Stimulated activated CD4-positive, alpha-beta T cell treated with anti-CD3 and anti-CD28 coated beads, Interleukin-4, amount 100 ng/mL, for 1 hour (primary cell): ENCODE measurements around the gene PLCB3.
A peak's percentile ranks its signal among the peaks of the same experiment; 100 is the strongest.

ENCODE experiments used
- DNase-seq: peaks from one replicate; pipeline ENCODE4 v3.0.0-alpha.2; 2020

PLCB3 gene

GRCh38 chr11:64223001-64223651, 28.2 kb upstream of the PLCB3 start:
- no peak for DNase-seq

- DNase-seq: no peak
Measured at GRCh38 chr11:64224151-64224890, 27.0 kb upstream of the PLCB3 start.

DNA sequence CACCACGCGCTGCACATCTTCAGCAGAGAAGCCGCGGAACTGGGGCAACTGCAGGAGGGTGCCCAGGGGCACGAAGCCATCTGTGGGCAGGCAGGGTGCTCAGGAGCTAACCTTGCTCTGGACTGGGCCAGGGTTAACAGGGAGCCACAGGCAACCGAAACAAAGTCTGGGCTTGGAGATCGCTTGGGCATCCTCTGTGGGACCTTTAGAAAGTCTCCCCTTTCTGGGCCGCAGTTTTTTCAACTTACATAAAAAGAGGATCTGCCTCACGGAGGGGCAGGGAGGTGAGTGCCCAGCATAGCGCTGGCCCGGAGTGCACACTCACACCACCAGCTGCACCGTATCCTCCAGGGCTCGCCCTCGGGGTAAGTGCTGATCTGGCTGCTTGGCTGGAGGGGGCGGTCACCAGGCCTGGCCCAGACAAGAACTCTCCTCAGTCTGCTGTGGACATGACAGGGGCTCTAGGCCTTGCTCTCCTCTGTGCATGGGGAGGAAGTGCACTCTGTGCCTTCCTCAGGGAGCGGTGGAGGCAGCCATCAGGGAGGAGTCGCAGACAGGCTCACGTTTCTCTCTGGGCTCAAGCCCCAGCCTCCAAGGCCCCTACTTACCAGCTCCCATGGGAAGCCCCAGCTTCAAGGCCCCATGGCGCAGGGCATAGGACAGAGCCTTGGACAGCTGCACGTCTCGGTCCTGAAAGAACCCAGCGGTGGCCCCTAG, 26.3 kb upstream of the PLCB3 start:
- DNase-seq: no peak

GRCh38 chr11:64225608-64226506, 25.5 kb upstream of the PLCB3 start, which contains the start of the genes NUDT22 and TRPT1:
Gene NUDT22 (plus strand): TSS chr11:64226274. CDS start chr11:64226653, 379 bp downstream.
Gene TRPT1 (minus strand): TSS chr11:64226186. CDS start chr11:64225860, 326 bp downstream.
- DNase-seq: peak; percentile 95

- peak; percentile 51 for DNase-seq
Measured at GRCh38 chr11:64226507-64227051, 24.8 kb upstream of the PLCB3 start.

- no peak for DNase-seq
Measured at GRCh38 chr11:64227405-64227956, 23.8 kb upstream of the PLCB3 start.

DNA sequence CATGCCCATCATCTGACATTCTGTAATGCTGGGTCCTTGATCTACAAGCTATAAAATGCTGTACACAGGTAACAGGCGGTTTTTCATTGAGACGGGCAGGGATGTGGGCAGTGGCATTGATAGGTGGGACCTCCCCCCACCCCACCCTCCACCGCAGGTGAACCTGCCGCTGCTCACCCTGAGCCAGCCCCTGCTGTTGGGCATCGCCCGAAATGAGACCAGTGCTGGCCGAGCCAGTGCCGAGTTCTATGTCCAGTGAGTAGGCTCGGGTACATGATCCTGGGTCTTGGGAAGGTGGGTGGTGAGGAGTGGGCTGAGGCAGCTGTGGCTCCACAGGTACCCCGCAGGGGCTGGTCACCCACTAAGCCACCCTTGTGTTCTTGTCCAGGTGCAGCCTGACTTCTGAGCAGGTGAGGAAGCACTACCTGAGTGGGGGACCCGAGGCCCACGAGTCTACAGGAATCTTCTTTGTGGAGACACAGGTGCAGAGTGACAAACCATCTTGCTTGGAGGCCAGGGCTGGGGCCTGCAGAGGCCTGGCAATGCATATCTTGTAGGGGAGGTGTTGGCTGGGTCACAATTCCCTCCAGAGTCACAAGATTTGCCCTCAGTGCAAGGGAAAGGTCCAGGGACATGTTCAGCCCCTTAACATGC, 22.1 kb upstream of the PLCB3 start:
- DNase-seq: no peak

DNA sequence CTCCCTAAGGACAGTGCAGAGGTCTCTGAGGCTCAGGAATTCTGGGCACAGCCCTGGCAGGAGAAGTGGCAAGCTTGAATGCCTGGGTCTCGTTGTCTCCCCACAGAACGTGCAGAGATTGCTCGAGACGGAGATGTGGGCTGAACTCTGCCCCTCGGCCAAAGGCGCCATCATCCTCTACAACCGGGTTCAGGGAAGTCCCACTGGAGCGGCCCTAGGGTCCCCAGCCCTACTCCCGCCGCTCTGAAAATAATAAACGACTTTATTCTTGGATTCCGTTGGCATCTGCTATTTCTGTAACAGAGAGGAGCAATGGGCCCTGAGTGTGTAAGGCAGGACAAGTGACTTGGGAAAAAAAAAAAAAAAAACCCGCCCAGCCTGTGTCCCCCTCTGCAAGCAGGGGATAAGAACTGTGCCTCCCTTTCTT, 21.6 kb upstream of the PLCB3 start:
- DNase-seq: no peak

- peak; percentile 87 for DNase-seq
Measured at GRCh38 chr11:64230171-64230984, 21.0 kb upstream of the PLCB3 start, which contains the start of gene DNAJC4. Gene DNAJC4 (plus strand): TSS chr11:64230548. CDS start chr11:64230855, 307 bp downstream.

DNA sequence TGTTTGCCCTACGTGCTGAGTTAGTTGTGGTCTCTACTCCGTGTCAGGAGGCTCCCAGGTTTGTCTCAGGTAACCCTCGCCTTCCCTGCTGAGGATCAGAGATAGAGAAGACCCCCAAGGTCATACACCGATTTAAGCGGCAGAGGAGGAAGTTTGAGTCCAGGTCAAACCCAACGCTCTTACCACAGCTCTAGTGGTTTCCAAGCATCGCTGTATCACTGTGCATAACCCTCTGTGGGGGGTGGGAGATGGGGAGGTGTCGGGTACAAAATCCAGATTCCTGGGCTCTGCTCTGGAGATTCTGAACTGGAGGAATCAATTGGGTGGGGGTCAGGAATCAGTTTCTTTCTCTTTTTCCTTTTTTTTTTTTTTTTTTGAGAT, 20.4 kb upstream of the PLCB3 start:
- no peak for DNase-seq

- DNase-seq: no peak
Measured at GRCh38 chr11:64231546-64231945, 19.8 kb upstream of the PLCB3 start.

GRCh38 chr11:64232182-64232966, 19.0 kb upstream of the PLCB3 start:
- no peak for DNase-seq

DNA sequence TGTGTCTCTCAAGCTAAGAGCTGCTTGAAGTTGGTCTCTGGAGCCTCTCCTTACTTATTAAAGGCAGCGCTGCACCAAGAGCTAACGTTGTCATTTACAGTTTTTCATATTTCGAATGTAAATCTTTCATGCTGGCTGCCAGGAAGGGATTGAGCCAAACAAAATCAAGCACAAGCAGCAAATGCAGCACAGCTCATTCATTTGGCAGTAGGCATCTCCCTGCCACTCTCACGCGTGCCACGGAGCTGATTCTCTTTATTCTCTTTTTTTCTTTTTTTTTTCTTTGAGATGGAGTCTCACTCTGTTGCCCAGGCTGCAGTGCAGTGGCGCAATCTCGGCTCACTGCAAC, 18.4 kb upstream of the PLCB3 start:
- DNase-seq: no peak

DNA sequence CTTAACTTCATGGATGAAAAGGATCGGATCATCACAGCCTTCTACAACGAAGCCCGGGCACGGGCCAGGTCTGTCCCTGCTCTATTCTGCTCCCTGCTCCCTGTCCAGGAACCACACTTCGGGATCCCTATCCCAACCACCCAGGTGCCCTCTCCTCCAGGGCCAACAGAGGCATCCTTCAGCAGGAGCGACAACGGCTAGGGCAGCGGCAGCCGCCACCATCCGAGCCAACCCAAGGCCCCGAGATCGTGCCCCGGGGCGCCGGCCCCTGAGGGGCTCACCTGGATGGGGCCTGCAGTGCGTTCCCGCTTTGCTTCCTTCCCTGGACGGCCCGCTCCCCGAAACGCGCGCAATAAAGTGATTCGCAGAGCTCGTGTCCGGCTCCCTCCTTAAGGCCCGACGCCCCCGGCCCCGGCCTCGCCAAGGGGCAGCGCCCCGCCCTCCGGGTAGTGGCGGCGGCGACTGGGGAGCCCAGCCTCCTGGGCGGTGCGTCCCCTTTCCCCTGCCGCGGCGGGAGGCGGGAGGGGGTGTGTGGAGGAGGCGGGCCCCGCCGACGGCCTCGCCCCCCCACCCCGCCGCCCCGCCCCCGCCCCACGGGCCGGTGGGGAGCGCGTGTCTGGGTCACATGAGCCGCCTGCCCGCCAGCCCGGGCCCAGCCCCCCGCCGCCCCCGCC, 17.3 kb upstream of the PLCB3 start, which contains the start of gene VEGFB:
TSS of gene VEGFB (plus strand) at position 672 of the 674 bp plus-strand sequence. CDS start 250 bp downstream, outside the sequence.
- peak; percentile 72 for DNase-seq

DNA sequence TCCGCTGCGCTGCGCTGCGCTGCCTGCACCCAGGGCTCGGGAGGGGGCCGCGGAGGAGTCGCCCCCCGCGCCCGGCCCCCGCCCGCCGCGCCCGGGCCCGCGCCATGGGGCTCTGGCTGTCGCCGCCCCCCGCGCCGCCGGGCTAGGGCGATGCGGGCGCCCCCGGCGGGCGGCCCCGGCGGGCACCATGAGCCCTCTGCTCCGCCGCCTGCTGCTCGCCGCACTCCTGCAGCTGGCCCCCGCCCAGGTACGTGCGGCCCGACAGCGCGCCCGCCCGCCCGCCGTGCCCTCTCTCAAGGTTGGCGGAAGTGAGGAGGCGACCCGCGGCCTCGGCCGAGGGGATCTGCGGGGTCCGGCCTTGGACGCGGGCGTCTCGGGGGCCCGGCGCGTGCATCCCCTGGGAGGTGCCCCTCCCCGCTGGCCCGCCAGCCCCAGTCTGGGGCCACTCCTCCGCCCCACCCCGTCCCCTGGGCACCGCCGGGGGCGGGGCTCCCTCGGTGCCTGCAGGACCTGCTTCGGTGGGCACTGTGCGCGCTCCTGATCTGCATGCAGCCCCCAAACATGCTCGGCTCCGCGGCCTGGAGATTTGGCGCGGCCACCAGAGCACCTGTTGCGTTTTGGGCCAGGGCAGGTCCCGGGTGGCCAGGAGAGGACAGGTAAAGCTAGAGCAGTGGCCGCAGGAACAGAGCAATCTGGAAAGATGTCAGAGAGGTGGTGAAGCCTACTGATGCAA, 16.5 kb upstream of the PLCB3 start:
- DNase-seq: peak; percentile 55

GRCh38 chr11:64235437-64236161, 15.7 kb upstream of the PLCB3 start:
- no peak for DNase-seq

DNA sequence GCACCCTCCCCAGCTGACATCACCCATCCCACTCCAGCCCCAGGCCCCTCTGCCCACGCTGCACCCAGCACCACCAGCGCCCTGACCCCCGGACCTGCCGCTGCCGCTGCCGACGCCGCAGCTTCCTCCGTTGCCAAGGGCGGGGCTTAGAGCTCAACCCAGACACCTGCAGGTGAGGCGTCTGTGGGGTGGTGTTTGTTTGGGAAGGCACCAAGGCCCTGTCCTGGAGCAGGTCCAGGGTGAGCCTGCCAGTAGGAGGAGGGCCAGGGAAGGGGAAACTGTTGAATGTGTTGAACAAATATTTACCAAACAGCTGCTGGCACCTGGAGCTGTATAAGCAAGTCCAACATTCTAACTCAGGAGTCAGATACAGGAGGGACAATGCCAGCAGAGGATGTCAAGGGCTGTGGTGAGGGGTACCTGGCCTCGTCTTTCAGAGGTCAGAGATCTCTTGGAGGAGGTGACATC, 13.8 kb upstream of the PLCB3 start:
- no peak for DNase-seq
